NCI-H2171 treated with DMSO at 0.1 percent for 48 hours (cell line): ENCODE measurements around the gene CYP2D6.
"Not testable (repeated sequence)": the region's sequence is repeated elsewhere in the genome, so short reads cannot be mapped to it uniquely, and the experiment has no call there.

Experiments used
- DNase-seq: peaks from one replicate; lab custom pipeline; 2025; lab: John Stamatoyannopoulos, UW

Gene CYP2D6

DNA sequence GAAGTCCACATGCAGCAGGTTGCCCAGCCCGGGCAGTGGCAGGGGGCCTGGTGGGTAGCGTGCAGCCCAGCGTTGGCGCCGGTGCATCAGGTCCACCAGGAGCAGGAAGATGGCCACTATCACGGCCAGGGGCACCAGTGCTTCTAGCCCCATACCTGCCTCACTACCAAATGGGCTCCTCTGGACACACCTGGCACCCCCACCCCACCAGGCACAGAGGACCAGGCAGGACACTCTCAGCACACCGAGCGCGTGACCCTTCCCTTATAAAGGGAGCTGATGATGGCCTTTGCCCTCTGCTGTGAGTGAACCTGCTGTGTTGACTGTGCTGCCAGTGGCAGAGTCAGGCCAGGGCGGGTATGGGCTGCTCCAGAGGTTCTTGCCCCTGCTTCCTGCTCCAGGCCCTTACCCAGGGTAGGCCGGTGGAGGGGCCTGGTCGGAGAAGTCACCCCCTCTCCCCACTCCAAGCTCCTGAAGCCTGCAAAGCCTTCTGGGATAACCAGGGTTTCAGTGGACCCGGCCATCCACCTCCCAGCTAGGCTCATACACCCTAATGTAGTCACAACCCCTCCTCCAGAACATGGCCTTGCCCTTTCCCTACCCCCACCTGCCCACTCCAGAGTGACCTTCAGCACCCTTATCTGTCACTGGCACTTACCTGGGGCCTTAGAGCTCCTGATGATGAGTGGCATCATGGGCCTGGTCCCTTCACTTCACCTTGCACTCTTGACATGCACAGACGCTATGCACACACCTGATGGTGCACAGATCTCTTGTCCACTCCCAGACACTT is at the start of gene CYP2D6:
CYP2D6 (minus strand) TSS at position 172 of the 793 bp plus-strand sequence; CDS start at position 153, 19 bp downstream.
- DNase-seq = not testable (repeated sequence)

DNA sequence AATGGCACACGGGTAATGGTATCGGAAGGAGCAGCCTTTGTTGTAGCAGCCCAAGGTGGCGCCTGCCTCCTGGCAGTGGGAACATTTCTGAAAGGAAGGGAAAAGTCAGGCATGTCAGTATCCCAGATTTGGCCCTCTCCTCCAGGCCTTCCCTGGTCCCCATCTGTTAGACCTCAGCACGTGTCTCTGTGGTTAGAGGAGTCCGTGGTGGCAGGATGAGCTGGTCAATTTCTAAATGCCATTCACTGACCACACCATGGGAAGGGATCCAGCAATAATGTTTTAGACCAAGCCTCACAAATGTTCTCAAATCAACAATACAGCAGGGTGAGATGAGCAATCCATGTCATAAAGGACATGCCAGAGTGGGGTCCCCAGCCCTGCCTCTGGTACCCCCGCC is 49.0 kb upstream of the CYP2D6 start:
- DNase-seq = no peak

DNA sequence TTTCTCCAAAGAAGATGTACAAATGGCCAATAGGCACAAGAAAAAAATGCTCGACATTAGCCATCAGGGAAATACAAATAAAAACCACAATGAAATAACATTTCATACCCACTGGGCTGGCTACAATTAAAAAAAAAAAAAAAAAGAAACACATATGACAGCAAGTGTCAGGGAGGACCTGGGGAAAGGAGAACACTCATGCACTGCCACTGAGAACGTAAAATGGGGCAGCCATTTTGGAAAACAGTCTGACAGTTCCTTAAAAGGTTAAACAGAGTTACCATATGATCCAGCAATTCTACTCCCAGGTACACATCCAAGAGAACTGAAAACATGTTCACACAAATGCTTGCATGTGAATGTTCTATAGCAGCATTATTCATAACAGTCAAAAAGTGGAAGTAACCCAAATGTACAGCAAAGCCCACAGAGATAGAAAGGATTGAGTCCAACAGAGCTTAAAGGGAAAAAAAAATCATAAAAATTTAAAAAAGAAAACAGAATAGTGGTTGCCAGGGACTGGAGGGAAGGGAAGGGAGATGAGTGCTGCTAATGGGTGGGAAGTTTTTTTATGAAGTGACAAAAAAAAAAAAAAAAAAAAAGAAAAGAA is 48.4 kb upstream of the CYP2D6 start:
- no peak for DNase-seq

DNA sequence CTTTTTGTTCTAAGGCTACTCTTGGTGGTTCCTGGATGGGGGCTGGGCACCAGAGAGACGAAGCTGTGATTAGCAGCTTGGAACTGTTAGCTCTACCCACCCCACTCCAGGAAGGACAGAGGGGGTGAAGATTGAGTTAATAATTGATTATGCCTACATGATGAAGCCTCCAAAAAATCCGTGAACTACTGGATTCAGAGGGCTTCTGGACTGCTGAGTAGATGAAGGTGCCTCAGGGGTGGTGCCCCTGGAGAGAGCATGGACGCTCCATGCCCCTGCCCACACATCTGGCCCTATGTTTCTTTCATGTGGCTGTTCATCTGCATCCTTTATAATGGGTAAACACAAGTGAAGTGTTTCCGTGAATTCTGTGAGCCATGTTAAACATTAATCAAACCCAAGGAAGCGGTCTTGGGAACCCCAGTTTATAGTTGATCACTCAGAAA is 47.3 kb upstream of the CYP2D6 start:
- no peak for DNase-seq

DNA sequence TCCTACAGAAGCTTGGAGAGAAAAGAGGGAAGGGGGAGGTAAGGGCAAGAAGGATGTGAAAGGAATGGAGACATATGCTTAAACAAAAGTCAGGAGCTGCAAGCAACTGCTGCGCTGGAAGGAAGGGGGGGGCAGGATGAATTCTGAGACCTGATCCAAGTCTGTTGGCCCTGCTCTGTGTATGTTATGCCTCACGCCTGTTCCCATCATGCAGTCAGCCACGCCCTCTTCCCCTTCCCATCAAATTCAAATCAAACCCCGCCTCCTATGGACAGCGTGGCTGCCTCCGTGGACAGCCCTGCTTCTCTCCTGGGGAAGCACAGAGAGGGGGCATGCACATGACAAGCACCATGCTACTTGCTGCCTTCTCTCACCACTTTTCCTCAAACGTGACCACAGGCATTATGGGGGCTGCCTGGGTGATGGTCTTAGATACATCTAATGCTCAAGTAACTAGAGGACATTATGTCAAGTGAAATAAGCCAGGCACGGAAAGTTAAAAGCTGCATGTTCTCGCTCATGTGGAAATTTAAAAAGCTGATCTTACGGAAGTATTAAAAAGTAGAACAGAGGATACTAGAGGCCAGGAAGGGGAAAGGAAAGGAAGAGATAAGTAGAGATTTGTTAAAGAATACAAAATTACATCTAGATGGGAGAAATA is 45.8 kb upstream of the CYP2D6 start:
- DNase-seq = no peak

DNA sequence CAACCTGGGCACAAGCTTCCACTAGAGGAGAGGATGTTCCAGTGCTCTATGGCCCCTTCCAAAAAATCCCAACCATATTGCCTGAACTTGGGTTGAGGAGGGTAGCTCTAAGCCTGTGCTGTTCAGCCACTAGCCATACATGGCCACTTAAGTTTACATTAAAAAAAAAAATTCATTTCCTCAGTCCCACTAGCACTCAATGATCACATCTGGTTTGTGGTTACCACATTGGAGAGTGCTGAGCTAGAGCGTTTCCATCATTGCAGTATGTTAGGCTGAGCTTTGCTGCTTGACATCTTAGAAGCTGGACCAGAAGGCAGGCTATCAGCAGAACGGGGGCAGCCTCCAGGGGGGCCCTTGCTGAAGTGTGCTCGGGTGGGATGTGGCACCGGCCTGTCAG is 43.5 kb upstream of the CYP2D6 start:
- DNase-seq = no peak

DNA sequence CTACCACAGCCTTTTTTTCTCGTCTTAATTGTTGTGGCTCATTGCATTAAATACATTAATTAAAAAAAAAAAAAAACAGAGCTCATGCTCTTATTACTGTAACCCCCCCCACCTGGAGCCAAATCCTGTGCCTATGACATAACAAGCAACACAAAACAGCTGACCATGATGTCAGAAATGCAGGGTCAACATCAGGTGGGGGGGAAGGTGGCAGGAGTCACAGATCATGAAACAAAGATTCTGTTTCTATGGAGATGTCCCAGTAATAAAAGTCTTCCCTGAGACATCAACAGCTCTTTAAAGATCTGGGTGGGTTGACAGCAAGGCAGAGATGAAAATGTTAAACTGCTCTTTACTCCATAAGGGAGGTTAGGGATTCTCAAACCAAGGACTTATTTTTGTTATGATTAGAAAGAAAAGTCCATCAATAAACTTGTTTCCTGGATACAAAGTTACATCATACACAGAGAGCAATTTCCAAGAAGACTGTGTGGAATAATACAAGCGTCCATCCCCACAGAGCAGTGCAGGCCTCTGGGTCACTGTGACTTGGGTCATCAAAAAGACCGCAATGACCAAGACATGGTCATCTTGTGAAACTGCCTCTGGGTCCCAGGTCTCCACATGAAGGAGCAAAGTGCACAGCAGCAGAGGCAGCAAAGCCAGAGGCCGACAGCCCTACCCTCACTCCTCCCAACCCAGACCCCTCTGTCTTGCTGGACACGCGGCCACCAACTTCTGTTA is 42.7 kb upstream of the CYP2D6 start:
- DNase-seq = peak; percentile 32

DNA sequence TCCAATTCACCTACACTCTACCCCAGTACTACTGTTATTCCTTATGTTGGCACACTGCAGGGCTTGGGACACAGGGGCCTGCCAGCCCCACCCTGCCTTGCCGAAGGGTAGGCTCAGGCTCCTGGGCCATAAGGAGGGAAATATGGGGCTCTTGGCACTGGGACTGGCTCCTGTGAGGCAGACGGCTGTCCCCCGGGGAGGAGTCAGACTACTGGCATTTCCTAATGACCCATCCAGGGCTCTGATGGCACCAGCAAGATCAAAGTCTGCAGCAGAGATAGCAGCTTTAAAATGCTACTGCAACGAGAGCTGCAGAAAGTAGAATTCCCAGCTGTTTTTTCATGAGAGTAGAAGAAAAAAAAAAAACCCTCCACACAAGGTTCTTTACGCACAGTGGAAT is 42.2 kb upstream of the CYP2D6 start:
- peak; percentile 57 for DNase-seq

DNA sequence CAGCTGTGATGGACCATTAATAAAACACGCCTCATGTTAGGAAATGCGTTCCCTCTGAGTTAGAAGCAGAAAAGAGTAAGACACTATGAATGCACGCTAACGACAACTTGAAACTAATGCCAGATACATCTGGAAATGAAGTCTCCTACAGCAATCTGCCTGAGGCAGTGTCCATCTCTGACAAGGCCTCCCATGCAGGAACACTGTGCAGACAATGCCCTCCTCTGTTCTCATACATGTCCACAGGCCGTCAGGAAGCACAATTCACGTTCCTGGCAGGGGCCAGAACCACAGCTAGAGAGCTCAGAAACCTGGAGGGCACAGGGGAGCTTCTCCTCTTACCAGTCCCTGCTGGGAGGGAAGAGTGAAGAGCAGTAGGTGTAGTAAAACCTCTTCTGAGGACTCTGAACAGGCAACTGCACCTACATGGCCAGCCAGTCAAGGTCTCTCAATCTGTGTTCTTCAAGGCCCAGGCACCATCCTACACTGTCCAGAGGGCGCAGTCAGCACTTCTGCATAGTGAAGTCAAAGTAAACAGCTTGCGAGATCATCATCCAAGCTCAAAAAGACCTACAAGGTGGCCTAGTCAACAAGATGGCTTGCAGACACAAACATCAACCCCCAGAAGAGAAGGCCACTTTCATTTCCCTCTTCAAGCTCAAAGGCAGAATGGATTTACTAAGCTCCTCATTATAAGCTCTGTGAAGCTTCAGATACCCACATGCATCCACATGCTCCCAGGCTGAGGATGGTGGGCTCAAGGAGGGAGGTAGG is 41.5 kb upstream of the CYP2D6 start:
- peak; percentile 20 for DNase-seq

DNA sequence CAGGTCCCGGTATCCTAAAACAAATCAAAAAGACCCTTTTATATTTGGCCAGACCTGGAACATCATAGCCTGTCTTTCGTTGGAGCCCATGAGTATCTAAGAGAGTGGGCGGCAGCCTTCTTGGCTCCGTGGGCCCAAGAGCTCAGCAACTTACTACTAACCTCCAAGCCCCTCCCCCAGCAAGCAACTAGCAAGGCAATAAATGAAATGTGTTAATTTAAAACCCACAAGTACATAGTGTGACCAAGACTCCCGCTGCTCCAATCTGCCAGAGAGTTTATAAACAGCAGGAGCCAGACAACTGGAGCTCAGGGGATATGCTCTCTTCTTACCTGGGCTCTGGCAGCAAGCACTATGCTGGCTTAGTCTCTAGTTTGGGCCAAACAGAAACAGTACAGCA is 40.8 kb upstream of the CYP2D6 start:
- peak; percentile 84 for DNase-seq

DNA sequence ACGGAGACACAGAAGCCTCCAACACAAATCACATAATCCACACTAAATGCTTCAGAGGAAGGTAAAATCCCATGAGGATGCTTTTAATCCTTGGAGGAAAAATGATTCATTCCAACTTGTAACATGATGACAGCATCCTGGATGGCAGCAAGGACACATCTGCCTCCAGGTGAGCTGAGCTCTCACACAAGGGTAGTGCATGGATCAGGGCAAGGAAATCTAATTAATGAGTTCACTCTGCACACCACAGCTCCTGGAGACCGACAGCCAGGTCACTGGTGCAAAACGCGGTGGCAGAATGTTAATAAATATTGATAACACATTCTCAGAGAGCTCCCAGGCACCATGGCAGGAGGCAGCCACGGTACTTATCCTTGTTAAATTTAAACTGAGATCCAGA is 40.3 kb upstream of the CYP2D6 start:
- DNase-seq = peak; percentile 90

DNA sequence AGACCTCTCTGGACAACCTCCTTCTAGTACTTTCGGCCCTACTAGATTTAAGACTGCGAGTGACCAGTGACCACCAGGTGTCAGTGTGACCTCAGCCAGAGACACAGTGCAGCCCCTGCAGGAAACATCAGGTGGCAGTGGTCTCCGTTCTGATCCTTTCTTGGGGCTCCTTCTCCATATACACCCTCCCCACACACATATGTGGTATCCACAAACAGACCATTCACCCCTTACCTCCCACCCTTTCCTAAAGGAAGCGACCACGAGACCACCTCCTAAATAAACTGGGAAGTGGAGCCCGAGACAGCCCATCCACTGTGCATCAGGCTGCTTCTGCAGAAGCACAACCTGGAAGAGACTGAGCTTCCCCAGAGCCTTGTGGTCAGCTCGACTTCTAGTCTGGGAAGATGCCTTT is 38.5 kb upstream of the CYP2D6 start:
- DNase-seq = peak; percentile 71

DNA sequence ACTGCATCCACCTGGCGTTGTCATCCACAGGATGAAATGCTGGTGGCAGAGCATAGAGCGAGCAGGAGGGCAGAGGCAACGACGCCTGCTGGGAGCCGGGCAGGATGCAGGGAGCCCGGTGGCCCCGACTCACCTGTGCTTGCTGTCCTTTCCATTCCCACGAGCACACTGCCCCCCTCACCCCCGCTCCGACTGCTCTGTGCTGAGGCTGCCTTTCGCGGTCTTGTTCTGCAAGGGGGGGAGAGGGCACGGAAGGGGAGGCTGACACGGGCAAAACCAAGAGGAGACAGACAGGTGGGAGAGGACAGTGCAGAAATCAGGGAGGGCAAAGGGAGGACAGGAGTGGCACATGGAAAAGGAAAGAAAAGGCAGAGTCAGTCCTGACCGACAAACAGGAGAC is 37.9 kb upstream of the CYP2D6 start:
- DNase-seq = no peak

DNA sequence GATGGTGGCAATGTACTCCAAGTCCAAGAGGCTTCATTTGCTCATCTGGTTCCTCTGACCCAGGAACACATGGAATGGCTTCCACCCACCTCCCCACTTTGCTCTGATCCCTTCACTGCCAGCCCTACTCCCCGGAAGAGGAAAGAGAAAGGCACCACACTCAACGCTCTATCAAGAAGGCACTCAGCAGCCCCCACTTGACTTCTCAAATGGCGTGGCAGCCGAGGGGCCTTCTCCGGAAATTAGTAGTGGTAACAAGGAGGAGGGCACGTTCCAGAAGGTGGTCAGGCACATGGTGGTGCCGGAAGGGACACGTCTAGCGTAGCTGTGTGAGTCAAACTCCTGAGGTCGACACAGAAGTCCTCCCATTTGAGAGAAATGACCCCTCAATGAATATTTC is 36.5 kb upstream of the CYP2D6 start:
- DNase-seq = no peak

DNA sequence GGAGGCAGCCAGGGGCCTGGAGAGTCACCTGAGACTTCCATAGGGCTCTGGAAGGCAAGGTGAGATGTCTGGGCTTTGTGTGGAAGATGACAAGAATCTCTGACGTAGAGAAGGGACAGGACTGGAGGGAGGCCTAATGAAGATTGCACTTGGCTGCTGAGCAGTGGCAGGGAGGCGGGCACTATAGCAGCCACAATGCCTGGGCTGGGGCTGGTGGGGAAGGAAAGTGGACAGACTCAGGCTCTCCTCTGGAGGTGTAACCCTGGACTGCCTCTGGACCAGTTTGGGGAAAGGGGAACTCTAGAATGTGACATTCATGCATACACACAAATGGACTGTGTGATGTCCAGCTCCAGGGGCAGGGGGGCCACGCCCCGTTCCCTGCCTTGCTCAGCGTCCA is 34.3 kb upstream of the CYP2D6 start:
- DNase-seq = no peak

DNA sequence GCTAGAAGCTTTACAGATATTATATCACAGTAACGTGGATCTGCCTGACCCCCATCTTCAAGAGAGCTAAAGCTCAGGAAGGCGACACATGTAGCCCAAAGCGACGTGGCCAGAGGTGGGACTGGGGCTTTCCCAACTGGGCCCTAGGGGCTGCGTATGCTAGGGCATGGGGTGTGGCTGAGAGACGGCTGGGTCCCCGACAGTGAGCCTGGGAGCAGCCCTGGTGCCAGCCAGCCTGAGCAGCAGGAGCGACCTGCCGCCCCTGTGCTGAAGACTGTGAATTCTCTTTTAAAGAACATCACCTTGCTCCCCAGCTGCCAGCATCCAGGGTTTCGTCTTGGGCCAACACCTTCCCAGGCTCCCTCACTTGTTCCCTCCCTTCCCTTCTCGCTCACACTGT is 32.9 kb upstream of the CYP2D6 start:
- no peak for DNase-seq

DNA sequence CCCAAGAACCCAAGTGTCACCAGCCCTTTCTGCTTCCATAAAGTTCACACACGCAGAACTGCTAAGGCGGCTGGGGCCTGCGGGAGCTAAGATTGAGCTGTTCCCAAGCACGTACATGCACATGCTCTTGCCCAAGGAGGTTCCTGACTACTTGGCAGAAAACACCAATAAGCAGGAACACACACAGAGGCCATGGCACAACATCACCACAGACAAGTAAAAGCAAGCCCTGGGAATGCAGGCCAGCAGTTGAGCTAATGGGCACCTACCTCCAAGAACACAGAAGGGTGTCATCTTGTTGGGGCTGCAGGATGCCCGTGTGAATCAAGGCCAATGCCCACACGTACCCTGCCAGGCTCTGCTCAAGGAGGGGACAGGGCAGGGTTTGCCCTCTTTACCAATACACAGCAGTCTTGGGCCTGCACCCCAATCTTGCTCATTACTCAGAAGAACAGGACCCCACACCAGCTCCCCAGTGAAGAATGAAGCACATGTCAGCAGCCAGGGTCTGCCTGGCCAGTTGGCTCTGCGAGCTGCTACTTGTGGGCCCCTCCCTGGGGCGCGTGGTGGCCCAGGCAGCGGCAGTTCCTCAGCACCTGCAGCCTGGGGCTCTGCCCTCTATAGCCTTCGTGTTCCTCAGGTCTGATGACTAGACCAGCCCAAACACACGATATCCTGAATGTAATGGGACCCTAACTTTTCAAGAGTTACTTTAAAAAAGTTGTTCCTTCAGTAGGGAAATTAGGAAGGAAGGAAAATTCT is 32.3 kb upstream of the CYP2D6 start:
- DNase-seq = no peak

DNA sequence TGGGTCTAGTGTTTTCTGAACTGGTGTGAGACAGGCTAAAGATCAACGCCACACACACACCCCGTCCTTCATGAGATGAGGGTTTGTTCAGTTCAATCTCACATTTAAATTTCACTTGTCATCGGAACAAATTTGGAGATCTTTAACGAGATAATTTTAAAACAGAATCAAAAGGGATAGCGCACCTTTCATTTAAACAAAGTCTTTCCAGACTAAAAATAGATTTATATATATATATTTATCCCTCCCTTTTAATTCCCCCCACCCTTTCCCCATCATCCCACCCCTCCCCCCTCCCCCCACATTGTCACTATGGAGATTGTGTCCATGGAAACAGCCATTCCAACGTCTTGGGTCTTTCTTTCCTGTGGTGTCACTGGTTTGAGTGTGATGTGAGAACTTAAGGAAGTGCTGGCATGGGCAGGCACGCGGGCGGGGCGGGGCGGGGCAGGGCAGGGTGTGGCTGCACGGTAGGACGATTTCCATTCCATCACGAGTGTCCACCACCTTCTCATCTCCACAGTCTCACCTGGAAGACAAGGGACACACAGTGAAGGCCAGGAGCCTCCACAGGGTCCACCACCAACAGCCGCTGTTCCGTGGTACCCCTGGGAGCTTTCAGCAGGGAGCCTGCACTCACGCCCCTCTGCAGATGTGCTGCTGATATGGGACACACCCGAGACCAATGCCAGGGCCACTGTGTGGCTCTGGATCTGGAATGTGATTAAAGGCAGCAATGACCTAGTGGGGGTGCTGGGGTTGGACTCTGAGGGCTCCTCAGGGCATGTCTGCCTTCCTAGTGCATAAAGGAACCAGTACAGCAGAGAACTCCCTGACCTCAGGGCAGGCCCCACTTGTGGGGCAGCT is 30.5 kb upstream of the CYP2D6 start:
- DNase-seq = no peak

DNA sequence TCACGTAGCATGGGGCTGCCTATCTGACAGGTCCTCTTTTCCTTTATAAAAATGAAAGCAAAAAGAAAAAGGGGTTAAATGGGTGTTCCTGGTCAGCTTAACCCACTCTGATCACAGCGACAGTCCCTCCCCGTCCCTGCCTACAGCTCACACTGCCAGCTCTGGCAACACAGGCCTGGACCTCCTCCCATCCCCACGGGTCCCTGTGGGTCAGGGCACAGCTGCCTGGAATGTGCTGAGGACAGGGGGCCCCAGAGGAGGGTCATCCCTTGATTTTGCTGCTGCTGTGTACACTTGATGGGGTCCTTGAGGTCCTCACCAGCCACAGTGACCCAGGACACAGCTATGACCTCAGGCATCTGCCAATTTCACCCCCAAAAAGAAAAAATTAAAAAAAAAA is 29.6 kb upstream of the CYP2D6 start:
- DNase-seq = no peak
